AG04449 (cell line): ENCODE measurements around the gene ARHGEF11.

Experiments
- CTCF ChIA-PET: fragments of 350-600 bp; formaldehyde crosslinking; extraction: SDS; loops from one replicate; lab custom pipeline; 2021; ENCODE audit warnings: antibody characterized with exemption; lab: Yijun Ruan, JAX
- POLR2A ChIA-PET: fragments of 400-600, 350-600 bp; formaldehyde crosslinking; extraction: SDS; loops from one replicate; lab custom pipeline; 2020; ENCODE audit warnings: antibody characterized with exemption, inconsistent platforms; lab: Yijun Ruan, JAX
- DNase-seq: peaks from one replicate; pipeline ENCODE4 v3.0.0-alpha.2; 2010; ENCODE audit warnings: low read depth, low spot score
- H3K4me3 ChIP-seq: 2 replicates; pipeline ENCODE4 v1.5.1; 2011; ENCODE audit warnings: low read depth, mild to moderate bottlenecking, control low read depth, low read length
- CTCF ChIP-seq: IDR thresholded peaks from one replicate; pipeline ENCODE4 v1.5.1; 2011; ENCODE audit warnings: mild to moderate bottlenecking, moderate library complexity, low read length, control low read depth, inconsistent platforms; ENCODE audit not compliant: insufficient read depth; ENCODE audit errors: missing control alignments

Gene ARHGEF11

GRCh38 chr1:156980551-156980950, 65.0 kb downstream of the ARHGEF11 start:
- H3K4me3 ChIP-seq = no peak overlapping the region
- no peak for DNase-seq
- no peak for TF ChIP-seq CTCF
- ChIA-PET POLR2A (no interaction called here), CTCF (interaction anchor here (0.6 to 1.1 kb wide), 2 partner anchors 9 to 10 kb away, joined by 3 read pairs; no protein-coding TSS in a partner anchor)

GRCh38 chr1:156975084-156975483, 70.5 kb downstream of the ARHGEF11 start:
- ChIA-PET POLR2A (no interaction called here), CTCF (interaction anchor here (0.7 kb wide), 1 partner anchor 100 kb away, joined by 3 read pairs; no protein-coding TSS in a partner anchor)
- no peak for DNase-seq
- H3K4me3 ChIP-seq = no peak overlapping the region
- no peak for TF ChIP-seq CTCF

GRCh38 chr1:156973417-156973816, 72.1 kb downstream of the ARHGEF11 start:
- ChIA-PET POLR2A (no interaction called here), CTCF (no interaction called here)
- no peak for TF ChIP-seq CTCF
- no peak overlapping the region for H3K4me3 ChIP-seq
- DNase-seq = no peak

GRCh38 chr1:156970017-156970416, 75.5 kb downstream of the ARHGEF11 start:
- peak; percentile 22 for TF ChIP-seq CTCF
- CTCF ChIA-PET = interaction anchor here (0.7 to 2.1 kb wide), 5 partner anchors 11 to 131 kb away, joined by 3 to 10 read pairs (median 4); no protein-coding TSS in a partner anchor

GRCh38 chr1:156969496-156969895, 76.0 kb downstream of the ARHGEF11 start:
- H3K4me3 ChIP-seq = no peak overlapping the region
- TF ChIP-seq CTCF = no peak
- CTCF ChIA-PET = interaction anchor here (0.9 to 2.1 kb wide), 3 partner anchors 10 to 41 kb away, joined by 3 to 10 read pairs (median 4); no protein-coding TSS in a partner anchor
- no peak for DNase-seq
- POLR2A ChIA-PET = no interaction called here

More at GRCh38 chr1:156970017-156970416, 75.5 kb downstream of the ARHGEF11 start:
- H3K4me3 ChIP-seq = no peak overlapping the region
- no peak for DNase-seq
- POLR2A ChIA-PET = no interaction called here

GRCh38 chr1:156964441-156964840, 81.1 kb downstream of the ARHGEF11 start:
- no peak overlapping the region for H3K4me3 ChIP-seq
- POLR2A ChIA-PET = no interaction called here
- TF ChIP-seq CTCF = no peak
- CTCF ChIA-PET = interaction anchor here (1.0 to 1.2 kb wide), 3 partner anchors 15 to 192 kb away, joined by 3 read pairs; no protein-coding TSS in a partner anchor
- DNase-seq = no peak
